Lung (tissue), 12 donors: ENCODE data around the gene CDC42EP3. TPM values are rescaled to one million over a fixed set of nuclear protein-coding genes. Genes with fewer than 3 reads are reported as not detected.

Experiments
- ATAC-seq: fragments of 200-7000 bp; cut with Tn5 transposase; one replicate; pipeline ENCODE4 v1.9.1; 2020; ENCODE audit warnings: moderate number of reproducible peaks; ENCODE audit not compliant: insufficient read depth, low FRiP score
- DNase-seq, 3 donors: peaks; one replicate each; pipeline ENCODE4 v3.0.0-alpha.2; 2013 to 2017
- H3K27ac ChIP-seq, 2 donors: one replicate each; pipeline ENCODE4 v1.5.1; 2013; ENCODE audit warnings: mild to moderate bottlenecking in 2 of 2, moderate library complexity in 2 of 2, control low read depth in 1 of 2, inconsistent platforms in 1 of 2, low read depth in 1 of 2, low read length in 1 of 2
- H3K27me3 ChIP-seq, 3 donors: one replicate each; pipeline ENCODE4 v1.5.1; 2013; ENCODE audit warnings: low read length in 2 of 3; ENCODE audit not compliant: control insufficient read depth in 3 of 3, insufficient read depth in 3 of 3
- H3K36me3 ChIP-seq, 4 donors: one replicate each; pipeline ENCODE4 v1.5.1; 2013; ENCODE audit warnings: low read length in 4 of 4, mild to moderate bottlenecking in 1 of 4, moderate library complexity in 1 of 4; ENCODE audit not compliant: control insufficient read depth in 4 of 4, insufficient read depth in 4 of 4
- H3K4me1 ChIP-seq, 5 donors: one replicate each; pipeline ENCODE4 v1.5.1; 2013; ENCODE audit warnings: low read length in 5 of 5, mild to moderate bottlenecking in 2 of 5, moderate library complexity in 1 of 5; ENCODE audit not compliant: control insufficient read depth in 5 of 5, insufficient read depth in 5 of 5
- H3K4me3 ChIP-seq: one replicate; pipeline ENCODE4 v1.5.1; 2013; ENCODE audit warnings: mild to moderate bottlenecking, control low read depth, moderate library complexity
- H3K9ac ChIP-seq, 2 donors: one replicate each; pipeline ENCODE4 v1.5.1; 2013; ENCODE audit warnings: low read length in 2 of 2, control low read depth in 1 of 2; ENCODE audit not compliant: insufficient read depth in 1 of 2
- H3K9me3 ChIP-seq, 4 donors: one replicate each; pipeline ENCODE4 v1.5.1; 2013; ENCODE audit warnings: low read length in 3 of 4, mild to moderate bottlenecking in 1 of 4, moderate library complexity in 1 of 4; ENCODE audit not compliant: control insufficient read depth in 4 of 4, insufficient read depth in 3 of 4
- CTCF ChIP-seq: IDR thresholded peaks from 2 replicates; pipeline ENCODE4 v1.5.1; 2012; ENCODE audit warnings: mild to moderate bottlenecking; ENCODE audit errors: control extremely low read depth, extremely low read depth
- whole genome bisulfite sequencing, 2 donors: extraction: QIAGEN DNeasy Blood & Tissue Kit; methylation state at CpG; one replicate each; pipeline ENCODE4 v1.1.7; 2013; 5-methylcytosine and 5-hydroxymethylcytosine counted together
- polyA plus RNA-seq, 2 donors: library from polyadenylated mRNA; stranded (reverse); fragments of 200-250 nt; gene quantifications; one replicate each; pipeline ENCODE4 v1.2.1, GENCODE V29; 2013
- total RNA-seq, 2 donors: library from RNA; depleted of rRNA in 1 of 2; stranded (reverse); fragments of >200 nt in 1 of 2; gene quantifications; one replicate each; pipeline ENCODE4 v1.2.1, GENCODE V29; 2014 to 2021
- donor health status: control.
- donor health status: control.
- donor health status: Bipolar disorder and iron deficiency.
- donor health status: healthy.
- donor health status: DM: yes; HTN: yes; CAD: no.

CDC42EP3 gene
- total and polyA plus RNA-seq, 4 donors, result 22.9 to 59.0 (median 38.0) TPM

- Histone ChIP-seq H3K27me3 (no peaks in the 10 kb centered on the region), H3K4me1 (peaks cover 0 to 42% (median 0%) of the 10 kb centered on the region in 5 donors), H3K4me3 (no peak overlapping the region), H3K9ac (no peak overlapping the region), H3K9me3 (no peaks in the 10 kb centered on the region), H3K36me3 (peaks cover 0 to 19% (median 10%) of the 10 kb centered on the region in 4 donors), H3K27ac (no peak overlapping the region)
- no peak for DNase-seq
- TF ChIP-seq CTCF, result no peak
- WGBS, 2 donors, result 93 to 95% methylated on average over 5 of the region's 5 CpGs
- no peak for ATAC-seq
Measured at GRCh38 chr2:37643730-37644078, 27.7 kb downstream of the CDC42EP3 start.

- H3K9ac ChIP-seq, result no peak overlapping the region
- peaks cover 0 to 18% (median 10%) of the 10 kb centered on the region in 4 donors for H3K36me3 ChIP-seq
- no peaks in the 10 kb centered on the region for H3K9me3 ChIP-seq
- peaks cover 0 to 44% (median 0%) of the 10 kb centered on the region in 5 donors for H3K4me1 ChIP-seq
- H3K4me3 ChIP-seq, result no peak overlapping the region
- H3K27ac ChIP-seq, result no peak overlapping the region
- 63 to 81% methylated on average over 6 of the region's 6 CpGs for WGBS, 2 donors
- no peak for ATAC-seq
- no peak for TF ChIP-seq CTCF
- no peaks in the 10 kb centered on the region for H3K27me3 ChIP-seq
- no peak for DNase-seq
Measured at GRCh38 chr2:37642907-37643729, 28.3 kb downstream of the CDC42EP3 start.

- DNase-seq, result no peak
- no peak for TF ChIP-seq CTCF
- H3K9ac ChIP-seq, result no peak overlapping the region
- H3K4me1 ChIP-seq, result peaks cover 0 to 40% (median 3%) of the 10 kb centered on the region in 5 donors
- peaks cover 0 to 17% (median 7%) of the 10 kb centered on the region in 4 donors for H3K36me3 ChIP-seq
- WGBS, 2 donors, result 69 to 90% methylated on average over 7 of the region's 7 CpGs
- no peak for ATAC-seq
- no peak overlapping the region for H3K4me3 ChIP-seq
- H3K9me3 ChIP-seq, result no peaks in the 10 kb centered on the region
- H3K27me3 ChIP-seq, result no peaks in the 10 kb centered on the region
- H3K27ac ChIP-seq, result peak overlapping the region in 1 of 2 donors; percentile 22
Measured at GRCh38 chr2:37641582-37642171, 29.8 kb downstream of the CDC42EP3 start.
